Natural killer cell (primary cell): ENCODE data around the gene MYO5B. TPM values are rescaled to one million over a fixed set of nuclear protein-coding genes. Genes with fewer than 3 reads are reported as not detected.

Source experiments
- ATAC-seq, 3 donors: fragments of 150-1000 bp in 2 of 3; fragments of 200-7000 bp in 1 of 3; cut with Tn5 transposase; 1 replicate in 1 of 3; 2 replicates in 2 of 3; pipeline ENCODE4 v1.10.0; 2021; ENCODE audit warnings: mild to moderate bottlenecking in 2 of 3, moderate library complexity in 2 of 3
- DNase-seq, 2 donors: peaks; one replicate each; pipeline versions ENCODE4 v3.0.0 to v3.0.0-alpha.2; 2013 to 2021; ENCODE audit warnings: mixed read lengths in 1 of 2
- H3K27ac ChIP-seq: one replicate; pipeline ENCODE4 v1.5.1; 2013; ENCODE audit warnings: mild to moderate bottlenecking, low read length
- H3K27me3 ChIP-seq: one replicate; pipeline ENCODE4 v1.6.1; 2013; ENCODE audit warnings: low read length; ENCODE audit not compliant: control insufficient read depth, insufficient read depth
- H3K36me3 ChIP-seq: one replicate; pipeline ENCODE4 v1.6.1; 2013; ENCODE audit warnings: low read length; ENCODE audit not compliant: control insufficient read depth, insufficient read depth
- H3K4me1 ChIP-seq: one replicate; pipeline ENCODE4 v1.6.1; 2013; ENCODE audit warnings: low read length; ENCODE audit not compliant: control insufficient read depth, insufficient read depth
- H3K4me3 ChIP-seq: one replicate; pipeline ENCODE4 v1.5.1; 2013; ENCODE audit warnings: low read length
- H3K9me3 ChIP-seq: one replicate; pipeline ENCODE4 v1.6.1; 2013; ENCODE audit warnings: low read length; ENCODE audit not compliant: control insufficient read depth, insufficient read depth
- H3K27ac Mint-ChIP-seq, 2 donors: one replicate each; pipeline ENCODE4 v1.8.0; 2022; ENCODE audit warnings: mild to moderate bottlenecking in 2 of 2, mixed read lengths in 2 of 2, moderate library complexity in 1 of 2
- H3K27me3 Mint-ChIP-seq, 2 donors: one replicate each; pipeline ENCODE4 v1.8.0; 2022; ENCODE audit warnings: low read depth in 2 of 2, mixed read lengths in 2 of 2
- H3K36me3 Mint-ChIP-seq: one replicate; pipeline ENCODE4 v1.8.0; 2022; ENCODE audit warnings: mixed read lengths
- H3K4me1 Mint-ChIP-seq, 2 donors: one replicate each; pipeline ENCODE4 v1.8.0; 2022; ENCODE audit warnings: mixed read lengths in 2 of 2
- H3K4me3 Mint-ChIP-seq: one replicate; pipeline ENCODE4 v1.8.0; 2022; ENCODE audit warnings: mild to moderate bottlenecking, moderate library complexity, mixed read lengths
- H3K9me3 Mint-ChIP-seq, 2 donors: one replicate each; pipeline ENCODE4 v1.8.0; 2022; ENCODE audit warnings: mixed read lengths in 2 of 2
- WGBS: methylation state at CpG from one replicate; pipeline ENCODE4 v1.1.7; 2013; ENCODE audit warnings: missing lambda C conversion rate; ENCODE audit not compliant: insufficient coverage; 5-methylcytosine and 5-hydroxymethylcytosine counted together
- intact Hi-C: fragments of 100-400 bp; cut with micrococcal nuclease; formaldehyde crosslinking; loops from one replicate; pipeline ENCODE4 v1.14.2; 2022
- total RNA-seq, 4 donors: library from RNA; stranded (reverse); fragments of 120-200 nt in 1 of 4; gene quantifications; one replicate each; pipeline versions ENCODE4 v1.2.3 to v1.2.4, GENCODE V29; 2013 to 2022
- TF ChIP-seq, protein P1 (sequence below): fragments of 200-600 bp; IDR thresholded peaks from one replicate; pipeline ENCODE4 v1.8.0; 2022; ENCODE audit warnings: antibody characterized with exemption

Gene MYO5B
- total RNA-seq, 3 donors from 2014 or later (not counting 1 experiment from before 2014, with no cell fraction given) = 0.33 TPM; not detected in 2

GRCh38 chr18:50115095-50115494, 79.9 kb downstream of the MYO5B start:
- no peak overlapping the region for H3K27ac Mint-ChIP-seq

GRCh38 chr18:50114448-50114847, 80.5 kb downstream of the MYO5B start:
- WGBS = 91% methylated on average over 6 of the region's 6 CpGs
- no peaks in the 10 kb centered on the region for H3K4me1 Mint-ChIP-seq
- Histone ChIP-seq H3K27me3 (no peaks in the 10 kb centered on the region), H3K27ac (no peak overlapping the region), H3K36me3 (no peaks in the 10 kb centered on the region), H3K4me3 (no peak overlapping the region), H3K9me3 (no peaks in the 10 kb centered on the region), H3K4me1 (no peaks in the 10 kb centered on the region)
- intact Hi-C loops = no loop called here
- DNase-seq (no peak), ATAC-seq (no peak)
- no peak overlapping the region for H3K27ac Mint-ChIP-seq
- no peak overlapping the region for H3K4me3 Mint-ChIP-seq
- H3K27me3 Mint-ChIP-seq = peaks cover 27 to 58% of the 10 kb centered on the region in 2 donors
- H3K36me3 Mint-ChIP-seq = no peaks in the 10 kb centered on the region
- H3K9me3 Mint-ChIP-seq = no peaks in the 10 kb centered on the region
- TF ChIP-seq, protein P1, sequence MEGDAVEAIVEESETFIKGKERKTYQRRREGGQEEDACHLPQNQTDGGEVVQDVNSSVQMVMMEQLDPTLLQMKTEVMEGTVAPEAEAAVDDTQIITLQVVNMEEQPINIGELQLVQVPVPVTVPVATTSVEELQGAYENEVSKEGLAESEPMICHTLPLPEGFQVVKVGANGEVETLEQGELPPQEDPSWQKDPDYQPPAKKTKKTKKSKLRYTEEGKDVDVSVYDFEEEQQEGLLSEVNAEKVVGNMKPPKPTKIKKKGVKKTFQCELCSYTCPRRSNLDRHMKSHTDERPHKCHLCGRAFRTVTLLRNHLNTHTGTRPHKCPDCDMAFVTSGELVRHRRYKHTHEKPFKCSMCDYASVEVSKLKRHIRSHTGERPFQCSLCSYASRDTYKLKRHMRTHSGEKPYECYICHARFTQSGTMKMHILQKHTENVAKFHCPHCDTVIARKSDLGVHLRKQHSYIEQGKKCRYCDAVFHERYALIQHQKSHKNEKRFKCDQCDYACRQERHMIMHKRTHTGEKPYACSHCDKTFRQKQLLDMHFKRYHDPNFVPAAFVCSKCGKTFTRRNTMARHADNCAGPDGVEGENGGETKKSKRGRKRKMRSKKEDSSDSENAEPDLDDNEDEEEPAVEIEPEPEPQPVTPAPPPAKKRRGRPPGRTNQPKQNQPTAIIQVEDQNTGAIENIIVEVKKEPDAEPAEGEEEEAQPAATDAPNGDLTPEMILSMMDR = no peak

More at GRCh38 chr18:50115095-50115494, 79.9 kb downstream of the MYO5B start:
- Histone ChIP-seq H3K9me3 (no peaks in the 10 kb centered on the region), H3K4me3 (no peak overlapping the region), H3K4me1 (no peaks in the 10 kb centered on the region), H3K27me3 (no peaks in the 10 kb centered on the region), H3K27ac (no peak overlapping the region), H3K36me3 (no peaks in the 10 kb centered on the region)
- intact Hi-C loops = no loop called here
- 82% methylated on average over 2 of the region's 2 CpGs for WGBS
- TF ChIP-seq, protein P1 = no peak
- H3K4me3 Mint-ChIP-seq = no peak overlapping the region
- ATAC-seq (peak in 1 of 3 donors; percentile 33), DNase-seq (no peak)
- no peaks in the 10 kb centered on the region for H3K9me3 Mint-ChIP-seq
- no peaks in the 10 kb centered on the region for H3K36me3 Mint-ChIP-seq
- H3K4me1 Mint-ChIP-seq = no peaks in the 10 kb centered on the region
- peaks cover 22 to 56% of the 10 kb centered on the region in 2 donors for H3K27me3 Mint-ChIP-seq

GRCh38 chr18:50113726-50114125, 81.2 kb downstream of the MYO5B start:
- H3K27ac Mint-ChIP-seq = no peak overlapping the region
- H3K4me1 Mint-ChIP-seq = no peaks in the 10 kb centered on the region
- no peaks in the 10 kb centered on the region for H3K9me3 Mint-ChIP-seq
- intact Hi-C loops = no loop called here
- TF ChIP-seq, protein P1 = no peak
- H3K27ac ChIP-seq = no peak overlapping the region
- ATAC-seq = no peak
- H3K9me3 ChIP-seq = no peaks in the 10 kb centered on the region
- H3K4me3 Mint-ChIP-seq = no peak overlapping the region
- H3K4me1 ChIP-seq = no peaks in the 10 kb centered on the region
- no peak overlapping the region for H3K4me3 ChIP-seq
- WGBS = 43% methylated on average over 2 of the region's 2 CpGs
- no peaks in the 10 kb centered on the region for H3K36me3 Mint-ChIP-seq
- H3K27me3 ChIP-seq = no peaks in the 10 kb centered on the region
- H3K36me3 ChIP-seq = no peaks in the 10 kb centered on the region
- peaks cover 24 to 53% of the 10 kb centered on the region in 2 donors for H3K27me3 Mint-ChIP-seq
- DNase-seq = no peak

DNA sequence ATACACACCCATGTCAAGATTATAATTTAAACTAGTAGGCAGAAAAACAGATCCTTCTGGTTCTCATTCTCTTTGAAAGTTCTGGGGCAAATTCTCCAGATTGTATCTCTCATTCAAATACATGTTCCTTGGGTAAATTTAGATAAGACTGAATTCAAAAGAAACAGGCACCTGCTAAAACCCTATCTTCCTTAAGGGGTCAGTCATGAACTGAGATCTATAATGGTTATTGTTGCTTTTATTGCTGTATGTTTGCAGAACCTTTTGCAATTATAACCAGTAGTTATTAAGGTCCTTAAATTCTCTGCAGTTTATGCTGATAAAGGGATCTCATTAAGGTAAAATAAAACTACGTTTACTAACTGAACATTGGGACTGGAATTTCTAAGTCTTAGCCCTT, 83.5 kb downstream of the MYO5B start:
- intact Hi-C loops = no loop called here
- ATAC-seq (no peak), DNase-seq (no peak)
- H3K9me3 ChIP-seq = no peaks in the 10 kb centered on the region
- Mint-ChIP-seq H3K4me1 (no peaks in the 10 kb centered on the region), H3K4me3 (no peak overlapping the region), H3K9me3 (no peaks in the 10 kb centered on the region), H3K36me3 (no peaks in the 10 kb centered on the region), H3K27me3 (peaks cover 23 to 53% of the 10 kb centered on the region in 2 donors), H3K27ac (no peak overlapping the region)
- no peak overlapping the region for H3K27ac ChIP-seq
- H3K4me3 ChIP-seq = no peak overlapping the region
- no peaks in the 10 kb centered on the region for H3K27me3 ChIP-seq
- H3K36me3 ChIP-seq = no peaks in the 10 kb centered on the region
- 85% methylated on average over 1 of the region's 1 CpG for WGBS
- no peaks in the 10 kb centered on the region for H3K4me1 ChIP-seq
- TF ChIP-seq, protein P1 = no peak
